Measurements from ENCODE around the gene ERBB2. TPM values are rescaled to one million over a fixed set of nuclear protein-coding genes. Genes with fewer than 3 reads are reported as not detected.
A peak's percentile ranks its signal among the peaks of the same experiment; 100 is the strongest.

ERBB2 gene
- total and polyA plus RNA-seq, 10 of the 15 experiments (the other 5 are each of a cell fraction or from before 2014, with no cell fraction given) = 0.39 to 7.0 (median 4.3) TPM

- TF ChIP-seq MTA2 (IDR thresholded peaks at IDR 0.05; ENCODE audit: low read depth) (peak; percentile 32; the same call in 1 of the 2 replicates), ATF7 (IDR thresholded peaks at IDR 0.05; ENCODE audit: low read depth) (peak; percentile 38), ZNF274 (IDR thresholded peaks at IDR 0.05; ENCODE audit: insufficient read depth, insufficient read length) (no peak), E4F1 (IDR thresholded peaks at IDR 0.05; ENCODE audit: borderline replicate concordance, partially characterized antibody) (no peak), ZNF592 (IDR thresholded peaks at IDR 0.05) (no peak), ZNF217 (IDR thresholded peaks at IDR 0.05) (peak; percentile 85; the same call in 1 of the 2 replicates), HDGF (IDR thresholded peaks at IDR 0.05) (peak; percentile 79), SMARCA5 (IDR thresholded peaks at IDR 0.05) (peak; percentile 87), E2F8 (IDR thresholded peaks at IDR 0.05; ENCODE audit: low read depth, partially characterized antibody) (no peak), CBX3 (IDR thresholded peaks at IDR 0.05; ENCODE audit: borderline replicate concordance, low read depth) (no peak)
- TF ChIP-seq, protein P1, sequence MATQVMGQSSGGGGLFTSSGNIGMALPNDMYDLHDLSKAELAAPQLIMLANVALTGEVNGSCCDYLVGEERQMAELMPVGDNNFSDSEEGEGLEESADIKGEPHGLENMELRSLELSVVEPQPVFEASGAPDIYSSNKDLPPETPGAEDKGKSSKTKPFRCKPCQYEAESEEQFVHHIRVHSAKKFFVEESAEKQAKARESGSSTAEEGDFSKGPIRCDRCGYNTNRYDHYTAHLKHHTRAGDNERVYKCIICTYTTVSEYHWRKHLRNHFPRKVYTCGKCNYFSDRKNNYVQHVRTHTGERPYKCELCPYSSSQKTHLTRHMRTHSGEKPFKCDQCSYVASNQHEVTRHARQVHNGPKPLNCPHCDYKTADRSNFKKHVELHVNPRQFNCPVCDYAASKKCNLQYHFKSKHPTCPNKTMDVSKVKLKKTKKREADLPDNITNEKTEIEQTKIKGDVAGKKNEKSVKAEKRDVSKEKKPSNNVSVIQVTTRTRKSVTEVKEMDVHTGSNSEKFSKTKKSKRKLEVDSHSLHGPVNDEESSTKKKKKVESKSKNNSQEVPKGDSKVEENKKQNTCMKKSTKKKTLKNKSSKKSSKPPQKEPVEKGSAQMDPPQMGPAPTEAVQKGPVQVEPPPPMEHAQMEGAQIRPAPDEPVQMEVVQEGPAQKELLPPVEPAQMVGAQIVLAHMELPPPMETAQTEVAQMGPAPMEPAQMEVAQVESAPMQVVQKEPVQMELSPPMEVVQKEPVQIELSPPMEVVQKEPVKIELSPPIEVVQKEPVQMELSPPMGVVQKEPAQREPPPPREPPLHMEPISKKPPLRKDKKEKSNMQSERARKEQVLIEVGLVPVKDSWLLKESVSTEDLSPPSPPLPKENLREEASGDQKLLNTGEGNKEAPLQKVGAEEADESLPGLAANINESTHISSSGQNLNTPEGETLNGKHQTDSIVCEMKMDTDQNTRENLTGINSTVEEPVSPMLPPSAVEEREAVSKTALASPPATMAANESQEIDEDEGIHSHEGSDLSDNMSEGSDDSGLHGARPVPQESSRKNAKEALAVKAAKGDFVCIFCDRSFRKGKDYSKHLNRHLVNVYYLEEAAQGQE (IDR thresholded peaks at IDR 0.05; ENCODE audit: low read depth, low read length) = no peak
- TF ChIP-seq, protein P2, sequence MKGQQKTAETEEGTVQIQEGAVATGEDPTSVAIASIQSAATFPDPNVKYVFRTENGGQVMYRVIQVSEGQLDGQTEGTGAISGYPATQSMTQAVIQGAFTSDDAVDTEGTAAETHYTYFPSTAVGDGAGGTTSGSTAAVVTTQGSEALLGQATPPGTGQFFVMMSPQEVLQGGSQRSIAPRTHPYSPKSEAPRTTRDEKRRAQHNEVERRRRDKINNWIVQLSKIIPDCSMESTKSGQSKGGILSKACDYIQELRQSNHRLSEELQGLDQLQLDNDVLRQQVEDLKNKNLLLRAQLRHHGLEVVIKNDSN (IDR thresholded peaks at IDR 0.05; ENCODE audit: borderline replicate concordance, extremely low read length, insufficient read depth, low read depth, low read length) = no peak
Observed at GRCh38 chr17:39676198-39676819, 23.6 kb upstream of the ERBB2 start (continued).
